Skin of body (tissue), 2 donors: ENCODE data around the gene SPECC1L. TPM values are rescaled to one million over a fixed set of nuclear protein-coding genes. Genes with fewer than 3 reads are reported as not detected.
A peak's percentile ranks its signal among the peaks of the same experiment; 100 is the strongest.
"Not testable (repeated sequence)": the region's sequence is repeated elsewhere in the genome, so short reads cannot be mapped to it uniquely, and the experiment has no call there.

Source experiments
- DNase-seq: peaks from one replicate; lab custom pipeline; 2025; lab: John Stamatoyannopoulos, UW
- total RNA-seq: library from RNA; depleted of rRNA; stranded (reverse); fragments of >200 nt; gene quantifications from one replicate; pipeline ENCODE4 v1.2.3, GENCODE V29; 2014

Gene SPECC1L
- 28.8 TPM for total RNA-seq

GRCh38 chr22:24270556-24271385, at the start of gene SPECC1L:
Gene SPECC1L (plus strand): TSS chr22:24270831. CDS start chr22:24302232, 31,401 bp downstream.
- peak; percentile 91 for DNase-seq

GRCh38 chr22:24224468-24224867, 46.2 kb upstream of the SPECC1L start:
- no peak for DNase-seq

- no peak for DNase-seq
Measured at GRCh38 chr22:24225044-24225601, 45.5 kb upstream of the SPECC1L start.

GRCh38 chr22:24225951-24226350, 44.7 kb upstream of the SPECC1L start:
- DNase-seq: no peak

GRCh38 chr22:24230911-24231656, 39.5 kb upstream of the SPECC1L start:
- DNase-seq: no peak

GRCh38 chr22:24231706-24232105, 38.9 kb upstream of the SPECC1L start:
- DNase-seq: no peak

- no peak for DNase-seq
Measured at GRCh38 chr22:24232124-24232523, 38.5 kb upstream of the SPECC1L start.

- DNase-seq: no peak
Measured at GRCh38 chr22:24232725-24233124, 37.9 kb upstream of the SPECC1L start.

GRCh38 chr22:24233235-24233634, 37.4 kb upstream of the SPECC1L start:
- DNase-seq: no peak

- DNase-seq: no peak
Measured at GRCh38 chr22:24233816-24234215, 36.8 kb upstream of the SPECC1L start.

GRCh38 chr22:24235315-24235714, 35.3 kb upstream of the SPECC1L start:
- DNase-seq: no peak

GRCh38 chr22:24236656-24237055, 34.0 kb upstream of the SPECC1L start:
- DNase-seq: peak; percentile 64

GRCh38 chr22:24238101-24238694, 32.4 kb upstream of the SPECC1L start:
- DNase-seq: not testable (repeated sequence)

GRCh38 chr22:24240381-24240780, 30.2 kb upstream of the SPECC1L start:
- no peak for DNase-seq

GRCh38 chr22:24240985-24241692, 29.5 kb upstream of the SPECC1L start:
- DNase-seq: not testable (repeated sequence)

GRCh38 chr22:24243417-24243816, 27.2 kb upstream of the SPECC1L start:
- not testable (repeated sequence) for DNase-seq

GRCh38 chr22:24244144-24244787, 26.4 kb upstream of the SPECC1L start:
- DNase-seq: no peak

- DNase-seq: not testable (repeated sequence)
Measured at GRCh38 chr22:24245030-24245431, 25.6 kb upstream of the SPECC1L start, which contains the start of gene GGT5. Gene GGT5 (minus strand): TSS chr22:24245082. CDS start chr22:24244725, 357 bp downstream.

- not testable (repeated sequence) for DNase-seq
Measured at GRCh38 chr22:24245584-24246561, 24.8 kb upstream of the SPECC1L start.
